ENCODE measurements around the gene CRYBA4.
"Not testable (repeated sequence)": the region's sequence is repeated elsewhere in the genome, so short reads cannot be mapped to it uniquely, and the experiment has no call there.

CRYBA4 gene

GRCh38 chr22:26609287-26609686 is 12.5 kb upstream of the CRYBA4 start:
- no peak overlapping the region for H3K9ac ChIP-seq (ENCODE audit: insufficient read length, low read depth)
- H3K9me3 ChIP-seq (ENCODE audit: insufficient read depth, low read length) = no peaks in the 10 kb centered on the region
- H3K4me1 ChIP-seq (ENCODE audit: insufficient read depth, insufficient read length) = peaks cover 5% of the 10 kb centered on the region
- H3K4me3 ChIP-seq (ENCODE audit: insufficient read length, low read depth) = no peak overlapping the region
- no peak for DNase-seq (ENCODE audit: low read depth, low spot score)
- no peaks in the 10 kb centered on the region for H3K36me3 ChIP-seq (ENCODE audit: insufficient read depth, insufficient read length, low read length)
- no peak for TF ChIP-seq ZNF274 (IDR thresholded peaks at IDR 0.05; ENCODE audit: low read depth, low read length)
- TF ChIP-seq YY1 (IDR thresholded peaks at IDR 0.05; ENCODE audit: insufficient read depth, insufficient read length) = no peak
- TF ChIP-seq SUZ12 (IDR thresholded peaks at IDR 0.05; ENCODE audit: extremely low read depth, insufficient read depth, insufficient read length) = no peak
- peaks cover 2% of the 10 kb centered on the region for H3K27me3 ChIP-seq (ENCODE audit: insufficient read depth, insufficient read length)

DNA sequence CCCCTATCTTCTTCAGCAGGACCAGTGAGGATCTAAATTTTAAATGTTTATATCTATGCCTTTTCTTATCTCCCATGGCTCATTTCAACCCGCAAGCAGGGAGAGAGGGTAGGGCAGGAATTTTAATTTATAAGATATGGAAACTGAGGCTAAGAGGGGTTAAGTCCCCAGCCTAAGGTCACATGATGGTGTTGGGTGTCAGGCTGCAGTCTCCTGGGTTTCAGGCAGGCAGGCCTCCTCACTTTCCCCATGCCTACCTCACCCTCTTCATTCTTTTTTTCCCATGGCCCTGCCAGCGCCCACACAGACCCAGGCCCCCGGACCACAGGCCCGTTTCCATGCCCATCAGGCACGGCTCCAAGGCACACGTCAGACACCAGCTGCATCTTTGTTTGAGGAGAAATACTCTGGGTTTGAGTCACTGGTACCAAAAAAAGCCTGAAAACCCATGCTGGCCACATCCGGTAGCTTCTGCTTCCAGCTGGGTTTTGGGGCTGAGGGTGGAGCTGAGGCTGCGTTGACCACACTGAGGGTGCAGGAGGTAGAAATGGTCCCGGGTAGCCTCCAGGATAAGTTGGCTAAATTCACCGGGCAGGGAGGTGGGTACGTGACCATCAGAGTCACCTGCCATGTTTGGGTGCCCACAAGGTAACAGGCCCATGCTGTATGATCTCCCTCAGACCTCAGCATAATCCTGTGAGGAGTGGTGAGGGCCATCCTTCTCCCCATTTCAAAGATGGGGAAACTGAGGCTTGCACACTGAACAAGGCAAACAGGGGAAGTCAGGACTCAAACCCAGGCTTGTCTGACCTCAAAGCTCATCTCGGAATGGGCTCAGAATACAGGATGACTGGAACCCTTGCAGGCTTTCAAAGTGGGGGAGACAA is 11.4 kb upstream of the CRYBA4 start:
- Histone ChIP-seq H3K36me3 (ENCODE audit: insufficient read depth, insufficient read length, low read length) (no peaks in the 10 kb centered on the region), H3K9me3 (ENCODE audit: insufficient read depth, low read length) (no peaks in the 10 kb centered on the region), H3K9ac (ENCODE audit: insufficient read length, low read depth) (no peak overlapping the region), H3K4me1 (ENCODE audit: insufficient read depth, insufficient read length) (peaks cover 5% of the 10 kb centered on the region), H3K4me3 (ENCODE audit: insufficient read length, low read depth) (no peak overlapping the region), H3K27me3 (ENCODE audit: insufficient read depth, insufficient read length) (peaks cover 2% of the 10 kb centered on the region)
- no peak for DNase-seq (ENCODE audit: low read depth, low spot score)
- TF ChIP-seq ZNF274 (IDR thresholded peaks at IDR 0.05; ENCODE audit: low read depth, low read length) (no peak), SUZ12 (IDR thresholded peaks at IDR 0.05; ENCODE audit: extremely low read depth, insufficient read depth, insufficient read length) (no peak), YY1 (IDR thresholded peaks at IDR 0.05; ENCODE audit: insufficient read depth, insufficient read length) (no peak)

- TF ChIP-seq SUZ12 (IDR thresholded peaks at IDR 0.05; ENCODE audit: extremely low read depth, insufficient read depth, insufficient read length) = no peak
- no peak for TF ChIP-seq YY1 (IDR thresholded peaks at IDR 0.05; ENCODE audit: insufficient read depth, insufficient read length)
- TF ChIP-seq ZNF274 (IDR thresholded peaks at IDR 0.05; ENCODE audit: low read depth, low read length) = no peak
Observed at GRCh38 chr22:26610996-26611395, 10.8 kb upstream of the CRYBA4 start.

GRCh38 chr22:26612652-26613051 is 9.1 kb upstream of the CRYBA4 start:
- Histone ChIP-seq H3K4me1 (ENCODE audit: insufficient read depth, insufficient read length) (peaks cover 11% of the 10 kb centered on the region), H3K36me3 (ENCODE audit: insufficient read depth, insufficient read length, low read length) (no peaks in the 10 kb centered on the region), H3K9me3 (ENCODE audit: insufficient read depth, low read length) (no peaks in the 10 kb centered on the region), H3K9ac (ENCODE audit: insufficient read length, low read depth) (no peak overlapping the region), H3K27me3 (ENCODE audit: insufficient read depth, insufficient read length) (peaks cover 2% of the 10 kb centered on the region), H3K4me3 (ENCODE audit: insufficient read length, low read depth) (no peak overlapping the region)
- TF ChIP-seq SUZ12 (IDR thresholded peaks at IDR 0.05; ENCODE audit: extremely low read depth, insufficient read depth, insufficient read length) = no peak
- DNase-seq (ENCODE audit: low read depth, low spot score) = no peak

More at GRCh38 chr22:26610996-26611395, 10.8 kb upstream of the CRYBA4 start:
- Histone ChIP-seq H3K9me3 (ENCODE audit: insufficient read depth, low read length) (no peaks in the 10 kb centered on the region), H3K4me3 (ENCODE audit: insufficient read length, low read depth) (no peak overlapping the region), H3K4me1 (ENCODE audit: insufficient read depth, insufficient read length) (peaks cover 5% of the 10 kb centered on the region), H3K9ac (ENCODE audit: insufficient read length, low read depth) (no peak overlapping the region), H3K36me3 (ENCODE audit: insufficient read depth, insufficient read length, low read length) (no peaks in the 10 kb centered on the region), H3K27me3 (ENCODE audit: insufficient read depth, insufficient read length) (peaks cover 2% of the 10 kb centered on the region)
- DNase-seq (ENCODE audit: low read depth, low spot score) = no peak

GRCh38 chr22:26613753-26614152 is 8.0 kb upstream of the CRYBA4 start:
- H3K9ac ChIP-seq (ENCODE audit: insufficient read length, low read depth); H3K27me3 ChIP-seq (ENCODE audit: insufficient read depth, insufficient read length); H3K4me3 ChIP-seq (ENCODE audit: insufficient read length, low read depth); H3K36me3 ChIP-seq (ENCODE audit: insufficient read depth, insufficient read length, low read length); H3K9me3 ChIP-seq (ENCODE audit: insufficient read depth, low read length); DNase-seq (ENCODE audit: low read depth, low spot score): not testable (repeated sequence)
- H3K4me1 ChIP-seq (ENCODE audit: insufficient read depth, insufficient read length) = peaks cover 11% of the 10 kb centered on the region

- no peak for DNase-seq (ENCODE audit: low read depth, low spot score)
- H3K9ac ChIP-seq (ENCODE audit: insufficient read length, low read depth) = no peak overlapping the region
- H3K27me3 ChIP-seq (ENCODE audit: insufficient read depth, insufficient read length) = peaks cover 2% of the 10 kb centered on the region
- no peaks in the 10 kb centered on the region for H3K36me3 ChIP-seq (ENCODE audit: insufficient read depth, insufficient read length, low read length)
- no peak for TF ChIP-seq SUZ12 (IDR thresholded peaks at IDR 0.05; ENCODE audit: extremely low read depth, insufficient read depth, insufficient read length)
- TF ChIP-seq YY1 (IDR thresholded peaks at IDR 0.05; ENCODE audit: insufficient read depth, insufficient read length) = no peak
- TF ChIP-seq ZNF274 (IDR thresholded peaks at IDR 0.05; ENCODE audit: low read depth, low read length) = no peak
- H3K4me3 ChIP-seq (ENCODE audit: insufficient read length, low read depth) = no peak overlapping the region
- H3K4me1 ChIP-seq (ENCODE audit: insufficient read depth, insufficient read length) = peaks cover 11% of the 10 kb centered on the region
- H3K9me3 ChIP-seq (ENCODE audit: insufficient read depth, low read length) = no peaks in the 10 kb centered on the region
Observed at GRCh38 chr22:26614322-26614721, 7.4 kb upstream of the CRYBA4 start.

DNA sequence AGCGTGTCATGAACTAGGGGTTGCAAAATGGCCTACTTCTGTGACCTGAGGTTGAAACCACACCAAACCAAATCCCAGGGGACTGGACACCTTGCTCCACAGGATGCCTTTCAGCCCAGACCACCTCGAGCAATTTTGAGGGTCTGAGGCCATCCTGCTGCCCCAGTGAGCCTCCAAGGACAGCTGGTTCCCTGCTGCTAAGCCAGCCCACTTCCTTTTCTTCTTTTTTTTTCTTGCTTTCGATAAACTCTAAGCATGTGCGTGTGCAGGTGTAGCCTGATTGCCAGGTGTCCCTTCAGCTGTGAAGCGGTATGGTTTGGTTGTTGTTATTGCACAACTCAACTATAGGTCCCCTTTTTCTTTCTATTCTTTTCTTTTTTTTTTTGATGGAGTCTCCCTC is 6.6 kb upstream of the CRYBA4 start:
- H3K27me3 ChIP-seq (ENCODE audit: insufficient read depth, insufficient read length) = peaks cover 2% of the 10 kb centered on the region
- H3K9me3 ChIP-seq (ENCODE audit: insufficient read depth, low read length) = no peaks in the 10 kb centered on the region
- no peak overlapping the region for H3K4me3 ChIP-seq (ENCODE audit: insufficient read length, low read depth)
- H3K36me3 ChIP-seq (ENCODE audit: insufficient read depth, insufficient read length, low read length) = no peaks in the 10 kb centered on the region
- no peak for DNase-seq (ENCODE audit: low read depth, low spot score)
- H3K4me1 ChIP-seq (ENCODE audit: insufficient read depth, insufficient read length) = peaks cover 11% of the 10 kb centered on the region
- no peak for TF ChIP-seq YY1 (IDR thresholded peaks at IDR 0.05; ENCODE audit: insufficient read depth, insufficient read length)
- TF ChIP-seq ZNF274 (IDR thresholded peaks at IDR 0.05; ENCODE audit: low read depth, low read length) = no peak
- TF ChIP-seq SUZ12 (IDR thresholded peaks at IDR 0.05; ENCODE audit: extremely low read depth, insufficient read depth, insufficient read length) = no peak
- H3K9ac ChIP-seq (ENCODE audit: insufficient read length, low read depth) = no peak overlapping the region

Data from NT2/D1 (cell line).